LNCAP (cell line): Measurements from ENCODE around the gene ALS2CL.

Source experiments
- TF ChIP-seq, protein P1 (sequence below): fragments of 450-650 bp; IDR thresholded peaks from 2 replicates; pipeline ENCODE4 v1.5.1; 2017; ENCODE audit warnings: mild to moderate bottlenecking

ALS2CL gene

DNA sequence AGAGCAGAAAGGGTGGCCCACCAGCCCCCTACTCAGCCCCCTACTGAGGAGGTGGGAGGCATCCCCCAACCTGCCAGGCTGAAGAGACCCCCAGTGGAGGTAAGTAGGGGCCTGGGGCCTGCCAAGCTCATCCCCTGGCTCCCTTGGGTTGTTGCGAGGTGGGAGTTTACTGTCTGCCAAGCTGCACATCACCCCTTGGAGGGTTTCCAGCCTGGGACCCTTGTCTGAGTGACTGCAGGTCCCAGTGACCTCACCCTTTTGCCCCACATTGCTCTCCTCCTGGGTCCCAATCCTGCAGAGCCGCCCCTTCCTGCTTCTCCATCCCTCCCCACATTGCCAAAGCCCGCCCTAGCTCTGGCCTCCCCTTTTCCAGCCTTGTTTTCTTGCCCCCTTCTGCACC lies 1.0 kb upstream of the ALS2CL start:
- TF ChIP-seq, protein P1, sequence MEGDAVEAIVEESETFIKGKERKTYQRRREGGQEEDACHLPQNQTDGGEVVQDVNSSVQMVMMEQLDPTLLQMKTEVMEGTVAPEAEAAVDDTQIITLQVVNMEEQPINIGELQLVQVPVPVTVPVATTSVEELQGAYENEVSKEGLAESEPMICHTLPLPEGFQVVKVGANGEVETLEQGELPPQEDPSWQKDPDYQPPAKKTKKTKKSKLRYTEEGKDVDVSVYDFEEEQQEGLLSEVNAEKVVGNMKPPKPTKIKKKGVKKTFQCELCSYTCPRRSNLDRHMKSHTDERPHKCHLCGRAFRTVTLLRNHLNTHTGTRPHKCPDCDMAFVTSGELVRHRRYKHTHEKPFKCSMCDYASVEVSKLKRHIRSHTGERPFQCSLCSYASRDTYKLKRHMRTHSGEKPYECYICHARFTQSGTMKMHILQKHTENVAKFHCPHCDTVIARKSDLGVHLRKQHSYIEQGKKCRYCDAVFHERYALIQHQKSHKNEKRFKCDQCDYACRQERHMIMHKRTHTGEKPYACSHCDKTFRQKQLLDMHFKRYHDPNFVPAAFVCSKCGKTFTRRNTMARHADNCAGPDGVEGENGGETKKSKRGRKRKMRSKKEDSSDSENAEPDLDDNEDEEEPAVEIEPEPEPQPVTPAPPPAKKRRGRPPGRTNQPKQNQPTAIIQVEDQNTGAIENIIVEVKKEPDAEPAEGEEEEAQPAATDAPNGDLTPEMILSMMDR: no peak

DNA sequence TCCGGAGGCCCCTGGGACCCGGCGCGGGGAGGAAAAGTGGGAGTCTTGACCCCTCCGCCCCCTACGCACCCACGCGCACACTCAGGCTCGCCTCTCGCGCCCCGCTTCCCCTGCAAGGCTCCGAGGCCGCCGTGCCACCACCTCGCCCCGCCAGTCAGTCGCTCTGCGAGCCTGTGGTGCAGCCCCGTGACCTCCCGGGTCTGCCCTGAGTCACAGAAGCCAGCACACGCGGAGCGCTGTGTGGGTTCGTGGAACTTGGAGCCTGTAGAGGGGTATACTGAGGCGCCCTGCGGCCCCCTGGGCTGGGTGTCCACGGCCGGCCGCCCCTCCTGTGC lies 380 bp upstream of the ALS2CL start:
- TF ChIP-seq, protein P1: no peak

DNA sequence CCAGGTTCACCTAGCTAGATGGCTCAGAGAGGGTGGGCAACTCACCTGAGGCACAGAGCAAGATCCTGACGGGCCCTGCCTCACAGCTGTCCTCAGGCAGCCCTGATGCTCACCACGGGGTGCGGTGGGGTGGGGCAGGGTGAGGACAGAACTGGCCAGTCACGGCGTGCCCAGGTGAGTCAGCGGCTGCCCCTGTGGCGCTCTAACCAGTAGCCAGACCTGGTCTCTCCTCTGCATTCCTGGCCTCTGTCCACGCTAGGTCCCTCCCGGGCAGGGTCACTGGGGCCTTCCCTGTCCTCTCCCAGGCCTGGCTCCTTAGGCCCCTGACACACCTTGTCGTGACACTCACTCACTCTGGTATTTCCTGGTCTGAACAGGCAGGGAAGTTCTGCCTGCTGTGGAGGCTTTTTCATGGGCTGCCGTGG lies 901 bp downstream of the ALS2CL start:
- TF ChIP-seq, protein P1: no peak

DNA sequence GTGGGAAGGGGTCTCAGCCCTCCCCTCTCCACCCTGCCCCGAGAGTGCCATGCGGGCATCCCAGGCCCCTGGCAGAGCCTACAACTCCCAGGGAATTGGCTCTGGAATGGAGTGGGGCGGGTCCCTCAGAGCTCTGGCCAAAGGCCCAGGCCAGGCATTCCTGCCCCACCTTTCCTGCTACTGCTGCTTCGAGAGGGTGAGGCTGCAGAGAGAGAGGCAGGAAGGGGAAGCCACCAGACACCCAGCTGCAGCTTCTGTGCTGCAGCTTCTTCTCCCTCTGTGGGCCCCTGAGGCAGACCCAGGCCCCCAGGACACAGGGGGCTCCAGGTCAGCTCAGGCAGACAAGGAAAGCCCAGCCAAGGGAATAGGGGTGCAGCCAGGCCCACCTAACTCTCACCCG lies 2.7 kb downstream of the ALS2CL start:
- TF ChIP-seq, protein P1: no peak

DNA sequence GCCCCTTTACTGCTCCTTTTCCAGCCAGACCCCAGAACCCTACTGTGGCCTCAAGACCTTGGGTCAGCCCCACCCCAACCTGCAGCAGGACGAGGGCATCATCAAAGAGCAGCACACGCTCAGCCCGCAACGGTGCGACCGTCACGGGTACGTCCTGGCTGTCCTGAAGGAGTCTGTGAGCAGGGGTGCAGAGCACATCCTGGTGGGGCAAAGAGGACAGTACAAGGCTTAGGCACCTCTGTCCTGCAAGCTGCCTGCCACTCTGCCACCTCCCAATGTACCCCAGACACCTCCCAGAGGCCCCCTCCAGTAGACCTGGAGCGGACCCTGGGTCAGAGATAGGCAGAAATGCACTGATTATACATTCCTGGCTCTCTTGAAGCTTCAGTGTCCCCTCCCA lies 8.0 kb downstream of the ALS2CL start:
- TF ChIP-seq, protein P1: no peak

DNA sequence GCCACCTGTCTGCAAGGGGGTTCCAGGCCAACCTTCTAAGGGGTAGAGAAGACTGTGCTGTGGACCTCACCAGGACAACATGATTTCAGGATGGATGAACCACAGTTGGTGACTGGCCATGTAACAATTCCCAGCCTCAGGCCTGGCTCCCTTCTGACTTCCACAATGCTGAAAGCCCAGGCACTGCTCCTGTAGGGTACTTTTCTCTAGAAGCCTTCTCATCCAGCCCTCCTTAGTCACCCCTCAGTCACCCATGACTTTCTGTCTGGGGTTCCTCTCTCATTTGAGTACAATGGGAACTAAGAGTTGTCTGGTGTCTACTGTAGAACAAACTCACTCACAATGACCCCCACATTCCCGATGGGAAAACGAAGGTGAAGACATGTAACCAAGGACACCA lies 8.6 kb downstream of the ALS2CL start:
- TF ChIP-seq, protein P1: no peak

DNA sequence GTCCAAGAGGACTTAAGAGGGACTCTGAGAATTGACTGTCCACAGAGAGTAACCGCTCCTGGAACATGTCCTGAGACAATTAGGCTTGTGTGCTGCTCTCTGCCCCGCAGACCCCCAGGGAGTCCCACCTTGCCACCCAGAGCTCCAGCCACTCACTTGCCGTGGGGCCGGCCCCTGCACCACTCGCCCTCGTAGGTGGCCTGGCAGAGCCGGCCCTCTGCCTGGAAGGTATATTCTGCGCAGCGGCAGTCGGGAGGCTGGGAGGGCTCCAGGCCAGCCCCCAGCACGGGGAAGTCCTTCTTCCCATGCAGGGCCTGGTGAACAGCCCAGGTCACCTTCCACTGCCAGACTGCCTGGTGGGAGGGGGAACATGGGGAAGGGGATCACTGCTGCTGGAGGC lies 10.5 kb downstream of the ALS2CL start:
- TF ChIP-seq, protein P1: no peak

DNA sequence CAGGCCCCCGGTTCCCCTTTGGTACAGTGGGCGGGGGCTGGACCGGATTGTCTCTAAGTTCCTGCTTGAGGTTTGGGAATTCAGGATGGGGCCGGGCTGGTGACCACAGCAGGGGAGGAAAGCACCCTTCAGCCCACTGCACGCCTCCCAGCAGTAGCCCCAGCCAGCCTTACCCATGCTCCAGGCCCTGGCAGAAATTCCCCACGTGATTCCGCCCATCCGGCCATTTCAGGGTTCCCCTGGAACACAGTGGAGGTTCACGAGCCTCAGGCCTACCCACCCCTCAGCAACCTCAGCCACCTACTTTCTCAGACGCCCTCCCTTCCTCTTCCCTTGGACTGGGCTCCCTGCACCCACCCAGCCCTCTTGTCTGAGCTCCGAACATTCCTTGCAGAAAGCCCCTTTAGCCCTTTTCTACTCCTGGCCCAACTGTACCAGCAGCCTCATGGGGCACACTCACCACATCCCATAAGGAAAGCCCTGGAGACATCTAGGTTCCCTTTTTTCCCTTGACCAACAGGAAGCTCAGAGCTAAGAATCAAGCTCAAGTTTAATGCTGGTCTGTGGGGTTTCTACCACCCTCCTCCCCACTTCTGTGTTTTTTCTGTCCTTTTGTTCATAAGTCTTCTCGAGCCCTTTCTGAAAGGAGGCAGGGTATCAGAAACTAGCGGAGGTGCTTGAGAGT lies 11.5 kb downstream of the ALS2CL start:
- TF ChIP-seq, protein P1: no peak
